B cell (primary cell): ENCODE results near the gene CD6. TPM values are rescaled to one million over a fixed set of nuclear protein-coding genes. Genes with fewer than 3 reads are reported as not detected.

Experiments
- ATAC-seq: fragments of 200-7000 bp; cut with Tn5 transposase; one replicate; pipeline ENCODE4 v1.10.0; 2021; ENCODE audit warnings: low read depth, mild to moderate bottlenecking, moderate number of reproducible peaks, moderate library complexity
- CTCF ChIA-PET: fragments of 350-600 bp; sonication (Branson Sonifier 250); formaldehyde crosslinking; loops from one replicate; lab custom pipeline; 2021; ENCODE audit warnings: antibody characterized with exemption, inconsistent platforms; lab: Charles Lee
- POLR2A ChIA-PET: fragments of 350-600 bp; sonication (Branson Sonifier 250); formaldehyde crosslinking; loops from one replicate; lab custom pipeline; 2021; ENCODE audit warnings: antibody characterized with exemption; lab: Charles Lee
- DNase-seq: peaks from one replicate; pipeline ENCODE4 v3.0.0; 2013
- H2AFZ ChIP-seq: 2 replicates; pipeline ENCODE4 v1.6.1; 2012; ENCODE audit warnings: mild to moderate bottlenecking, low read depth, low read length; ENCODE audit not compliant: insufficient read depth, poor library complexity, severe bottlenecking
- H3K27ac ChIP-seq, 2 donors: 1 replicate in 1 of 2; 2 replicates in 1 of 2; pipeline ENCODE4 v1.5.1; 2012 to 2013; ENCODE audit warnings: low read length in 2 of 2, mild to moderate bottlenecking in 2 of 2, moderate library complexity in 1 of 2
- H3K27me3 ChIP-seq, 4 experiments: fragments of 200-600 bp in 1 of 4; sonication (generic) in 1 of 4; replicated peaks in 1 of 4; 1 replicate in 2 of 4; 2 replicates in 2 of 4; pipeline versions ENCODE4 v1.6.1 to v1.7.0; 2013 to 2016; ENCODE audit warnings: low read length in 3 of 4, mild to moderate bottlenecking in 2 of 4, mixed read lengths in 1 of 4, moderate library complexity in 1 of 4; ENCODE audit not compliant: insufficient read depth in 4 of 4, control insufficient read depth in 3 of 4; ENCODE audit errors: control extremely low read depth in 1 of 4
- H3K36me3 ChIP-seq, 2 experiments: replicated peaks in 1 of 2; 1 replicate in 1 of 2; 2 replicates in 1 of 2; pipeline versions ENCODE4 v1.6.1 to v1.7.1; 2013; ENCODE audit warnings: low read length in 1 of 2; ENCODE audit not compliant: insufficient read depth in 2 of 2, control insufficient read depth in 1 of 2; ENCODE audit errors: control extremely low read depth in 1 of 2, extremely low read depth in 1 of 2
- H3K4me1 ChIP-seq, 2 donors: fragments of 200-600 bp in 1 of 2; sonication (generic) in 1 of 2; 1 replicate in 1 of 2; 2 replicates in 1 of 2; pipeline versions ENCODE4 v1.5.1 to v1.6.1; 2013 to 2017; ENCODE audit warnings: low read length in 2 of 2; ENCODE audit not compliant: control insufficient read depth in 2 of 2, insufficient read depth in 2 of 2
- H3K4me2 ChIP-seq: replicated peaks from 2 replicates; pipeline ENCODE3; 2012; ENCODE audit warnings: mild to moderate bottlenecking, low read depth, low read length; ENCODE audit not compliant: poor library complexity, severe bottlenecking
- H3K4me3 ChIP-seq, 5 experiments: fragments of 200-600 bp in 1 of 5; sonication (generic) in 1 of 5; 1 replicate in 3 of 5; 2 replicates in 2 of 5; pipeline versions ENCODE4 v1.5.1 to v1.7.0; 2011 to 2016; ENCODE audit warnings: low read length in 4 of 5, mild to moderate bottlenecking in 4 of 5, low read depth in 2 of 5, control low read depth in 1 of 5, moderate library complexity in 1 of 5; ENCODE audit not compliant: insufficient read depth in 1 of 5; ENCODE audit errors: control extremely low read depth in 1 of 5, extremely low read depth in 1 of 5
- H3K79me2 ChIP-seq: fragments of 200-600 bp; sonication (generic); one replicate; pipeline ENCODE4 v1.6.0; 2016; ENCODE audit warnings: low read length; ENCODE audit not compliant: control insufficient read depth, insufficient read depth
- H3K9ac ChIP-seq: fragments of 200-600 bp; sonication (generic); 2 replicates; pipeline ENCODE4 v1.6.1; 2017; ENCODE audit warnings: mild to moderate bottlenecking, low read length, moderate library complexity
- H3K9me3 ChIP-seq, 3 donors: one replicate each; pipeline versions ENCODE4 v1.6.1 to v1.7.1; 2013; ENCODE audit warnings: low read length in 2 of 3; ENCODE audit not compliant: control insufficient read depth in 2 of 3, insufficient read depth in 1 of 3; ENCODE audit errors: control extremely low read depth in 1 of 3
- H4K20me1 ChIP-seq: 2 replicates; pipeline ENCODE4 v1.6.0; 2012; ENCODE audit warnings: mild to moderate bottlenecking, low read length; ENCODE audit not compliant: insufficient read depth, control insufficient read depth, poor library complexity, severe bottlenecking
- H3K27ac Mint-ChIP-seq: one replicate; pipeline ENCODE4 v1.8.0; 2021; ENCODE audit warnings: mixed read lengths
- H3K27me3 Mint-ChIP-seq: one replicate; pipeline ENCODE4 v1.8.0; 2021; ENCODE audit warnings: mixed read lengths
- H3K4me1 Mint-ChIP-seq: one replicate; pipeline ENCODE4 v1.8.0; 2021; ENCODE audit warnings: mixed read lengths
- H3K4me3 Mint-ChIP-seq: one replicate; pipeline ENCODE4 v1.8.0; 2021; ENCODE audit warnings: mixed read lengths
- H3K9me3 Mint-ChIP-seq: one replicate; pipeline ENCODE4 v1.8.0; 2022; ENCODE audit warnings: mixed read lengths; ENCODE audit not compliant: insufficient read depth
- EZH2 ChIP-seq: IDR thresholded peaks from 2 replicates; pipeline ENCODE4 v1.6.1; 2012; ENCODE audit warnings: borderline replicate concordance, low read depth, mild to moderate bottlenecking, moderate library complexity, low read length; ENCODE audit not compliant: insufficient read depth, poor library complexity, severe bottlenecking
- WGBS: methylation state at CpG from one replicate; pipeline ENCODE4 v1.1.5; 2013; ENCODE audit warnings: missing lambda C conversion rate; ENCODE audit not compliant: insufficient coverage; 5-methylcytosine and 5-hydroxymethylcytosine counted together
- intact Hi-C: fragments of 100-400 bp; cut with micrococcal nuclease; formaldehyde crosslinking; loops from one replicate; pipeline ENCODE4 v1.10.0; 2022
- polyA plus RNA-seq: library from polyadenylated mRNA; depleted of rRNA; stranded (reverse); fragments of >200 nt; gene quantifications from 2 replicates; pipeline ENCODE4 v1.2.3, GENCODE V29; 2012
- total RNA-seq, 2 donors: library from RNA; stranded (reverse); fragments of 120-200 nt in 1 of 2; gene quantifications; 1 replicate in 1 of 2; 2 replicates in 1 of 2; pipeline versions ENCODE4 v1.2.3 to v1.2.4, GENCODE V29; 2013 to 2022
- TF ChIP-seq, protein P1 (sequence below): fragments of 200-600 bp; IDR thresholded peaks from one replicate; pipeline ENCODE4 v1.8.0; 2022; ENCODE audit warnings: antibody characterized with exemption, mild to moderate bottlenecking

CD6 gene
- total and polyA plus RNA-seq, 2 donors (not counting 1 experiment from before 2014, with no cell fraction given) = 9.3 to 13.6 TPM

DNA sequence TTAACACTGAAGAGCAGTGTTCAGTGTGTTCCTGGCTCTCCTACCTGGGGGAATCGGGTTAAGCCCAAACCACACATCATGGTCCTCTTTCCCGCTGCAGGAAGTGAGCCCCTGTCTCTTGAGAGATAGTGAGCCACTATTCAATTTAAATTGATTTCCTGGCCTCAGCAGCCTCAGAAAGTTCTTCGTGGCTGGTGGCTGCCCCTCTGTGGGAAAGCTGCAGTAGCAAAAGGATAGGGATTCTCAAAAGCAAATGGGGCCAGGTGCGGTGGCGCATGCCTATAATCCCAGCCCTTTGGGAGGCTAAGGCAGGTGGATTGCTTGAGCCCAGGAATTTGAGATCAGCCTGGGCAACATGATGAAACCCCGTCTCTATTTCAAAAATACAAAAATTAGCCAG, 81.7 kb downstream of the CD6 start:
- TF ChIP-seq EZH2 = no peak
- TF ChIP-seq, protein P1, sequence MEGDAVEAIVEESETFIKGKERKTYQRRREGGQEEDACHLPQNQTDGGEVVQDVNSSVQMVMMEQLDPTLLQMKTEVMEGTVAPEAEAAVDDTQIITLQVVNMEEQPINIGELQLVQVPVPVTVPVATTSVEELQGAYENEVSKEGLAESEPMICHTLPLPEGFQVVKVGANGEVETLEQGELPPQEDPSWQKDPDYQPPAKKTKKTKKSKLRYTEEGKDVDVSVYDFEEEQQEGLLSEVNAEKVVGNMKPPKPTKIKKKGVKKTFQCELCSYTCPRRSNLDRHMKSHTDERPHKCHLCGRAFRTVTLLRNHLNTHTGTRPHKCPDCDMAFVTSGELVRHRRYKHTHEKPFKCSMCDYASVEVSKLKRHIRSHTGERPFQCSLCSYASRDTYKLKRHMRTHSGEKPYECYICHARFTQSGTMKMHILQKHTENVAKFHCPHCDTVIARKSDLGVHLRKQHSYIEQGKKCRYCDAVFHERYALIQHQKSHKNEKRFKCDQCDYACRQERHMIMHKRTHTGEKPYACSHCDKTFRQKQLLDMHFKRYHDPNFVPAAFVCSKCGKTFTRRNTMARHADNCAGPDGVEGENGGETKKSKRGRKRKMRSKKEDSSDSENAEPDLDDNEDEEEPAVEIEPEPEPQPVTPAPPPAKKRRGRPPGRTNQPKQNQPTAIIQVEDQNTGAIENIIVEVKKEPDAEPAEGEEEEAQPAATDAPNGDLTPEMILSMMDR = no peak
- Histone ChIP-seq H4K20me1 (no peaks in the 10 kb centered on the region), H3K4me1 (no peaks in the 10 kb centered on the region), H3K4me3 (no peak overlapping the region), H3K9ac (no peak overlapping the region), H2AFZ (no peak overlapping the region), H3K79me2 (peaks cover 4% of the 10 kb centered on the region), H3K9me3 (peaks cover 0 to 3% (median 0%) of the 10 kb centered on the region in 3 donors), H3K27ac (no peak overlapping the region), H3K36me3 (no peaks in the 10 kb centered on the region), H3K4me2 (no peak overlapping the region), H3K27me3 (no peaks in the 10 kb centered on the region)
- DNase-seq = no peak
- ChIA-PET CTCF (interaction anchor here (0.6 to 0.9 kb wide), 2 partner anchors 21 to 76 kb away, joined by 3 read pairs; no protein-coding TSS in a partner anchor), POLR2A (interaction anchor here (0.6 kb wide), 1 partner anchor 8 kb away, joined by 3 read pairs; no protein-coding TSS in a partner anchor)
- H3K27me3 Mint-ChIP-seq = no peaks in the 10 kb centered on the region
- ATAC-seq = no peak
- intact Hi-C loops = no loop called here
- H3K27ac Mint-ChIP-seq = no peak overlapping the region
- 71% methylated on average over 3 of the region's 6 CpGs for WGBS
- no peaks in the 10 kb centered on the region for H3K9me3 Mint-ChIP-seq
- H3K4me3 Mint-ChIP-seq = no peak overlapping the region
- H3K4me1 Mint-ChIP-seq = peaks cover 4% of the 10 kb centered on the region

DNA sequence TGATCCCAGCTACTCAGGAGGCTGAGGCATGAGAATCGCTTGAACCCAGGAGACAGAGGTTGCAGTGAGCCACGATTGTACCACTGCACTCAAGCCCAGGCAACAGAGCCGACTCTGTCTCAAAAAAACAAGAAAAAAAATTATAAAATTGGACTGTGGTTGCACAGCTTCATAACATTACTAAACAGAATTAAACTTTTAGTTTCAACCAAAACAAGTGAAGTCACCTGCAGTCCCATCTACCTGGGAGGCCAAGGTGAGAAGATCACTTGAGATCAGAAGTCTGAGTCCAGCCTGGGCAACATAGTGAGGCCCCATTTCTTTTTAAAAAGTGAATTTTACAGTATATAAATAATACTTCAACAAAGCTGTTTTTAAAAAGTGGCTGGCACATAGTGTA, 83.0 kb downstream of the CD6 start:
- Histone ChIP-seq H3K9me3 (peaks cover 0 to 3% (median 0%) of the 10 kb centered on the region in 3 donors), H3K79me2 (peaks cover 4% of the 10 kb centered on the region), H3K4me1 (no peaks in the 10 kb centered on the region), H2AFZ (no peak overlapping the region), H3K36me3 (no peaks in the 10 kb centered on the region), H3K4me2 (no peak overlapping the region), H3K9ac (no peak overlapping the region), H3K27ac (no peak overlapping the region), H3K4me3 (no peak overlapping the region), H3K27me3 (no peaks in the 10 kb centered on the region), H4K20me1 (no peaks in the 10 kb centered on the region)
- 100% methylated on average over 2 of the region's 3 CpGs for WGBS
- peaks cover 4% of the 10 kb centered on the region for H3K4me1 Mint-ChIP-seq
- H3K27me3 Mint-ChIP-seq = no peaks in the 10 kb centered on the region
- ATAC-seq (no peak), DNase-seq (no peak)
- ChIA-PET CTCF (no interaction called here), POLR2A (no interaction called here)
- TF ChIP-seq, protein P1 = no peak
- TF ChIP-seq EZH2 = no peak
- intact Hi-C loops = no loop called here
- no peak overlapping the region for H3K27ac Mint-ChIP-seq
- no peak overlapping the region for H3K4me3 Mint-ChIP-seq
- no peaks in the 10 kb centered on the region for H3K9me3 Mint-ChIP-seq
